H9 (cell line): ENCODE results near the gene PRKCA. TPM values are rescaled to one million over a fixed set of nuclear protein-coding genes. Genes with fewer than 3 reads are reported as not detected.

Experiments
- DNase-seq: peaks from one replicate; pipeline ENCODE4 v3.0.0-alpha.2; 2017
- H2AFZ ChIP-seq: one replicate; pipeline ENCODE4 v1.6.1; 2013; ENCODE audit warnings: mild to moderate bottlenecking, low read length, control low read depth, moderate library complexity
- H2AK5ac ChIP-seq: 2 replicates; pipeline ENCODE4 v1.6.1; 2013; ENCODE audit warnings: low read length, control low read depth, mixed read lengths; ENCODE audit not compliant: insufficient read length
- H2BK120ac ChIP-seq: one replicate; pipeline ENCODE4 v1.6.1; 2013; ENCODE audit warnings: low read depth, mild to moderate bottlenecking, low read length, control low read depth, inconsistent platforms; ENCODE audit not compliant: poor library complexity, severe bottlenecking
- H2BK12ac ChIP-seq: 2 replicates; pipeline ENCODE4 v1.6.1; 2013; ENCODE audit warnings: low read length, control low read depth, mixed read lengths, low read depth; ENCODE audit not compliant: insufficient read length
- H2BK15ac ChIP-seq: 2 replicates; pipeline ENCODE4 v1.6.1; 2013; ENCODE audit warnings: low read depth, low read length, control low read depth
- H2BK20ac ChIP-seq: one replicate; pipeline ENCODE4 v1.6.1; 2013; ENCODE audit warnings: low read depth, mild to moderate bottlenecking, low read length, control low read depth, inconsistent platforms; ENCODE audit not compliant: poor library complexity, severe bottlenecking
- H2BK5ac ChIP-seq: 2 replicates; pipeline ENCODE4 v1.6.1; 2013; ENCODE audit warnings: low read length, control low read depth, mixed read lengths; ENCODE audit not compliant: insufficient read length
- H3K14ac ChIP-seq: 2 replicates; pipeline ENCODE4 v1.6.1; 2013; ENCODE audit warnings: low read length, control low read depth; ENCODE audit not compliant: insufficient read depth
- H3K18ac ChIP-seq: 2 replicates; pipeline ENCODE4 v1.6.1; 2013; ENCODE audit warnings: low read depth, mild to moderate bottlenecking, mixed read lengths, low read length, control low read depth; ENCODE audit not compliant: insufficient read length
- H3K23ac ChIP-seq: 2 replicates; pipeline ENCODE4 v1.6.1; 2013; ENCODE audit warnings: low read length, control low read depth, mixed read lengths, low read depth; ENCODE audit not compliant: insufficient read length
- H3K23me2 ChIP-seq: 2 replicates; pipeline ENCODE4 v1.6.1; 2013; ENCODE audit warnings: low read depth, mild to moderate bottlenecking, mixed read lengths, low read length, control low read depth; ENCODE audit not compliant: insufficient read length, poor library complexity, severe bottlenecking
- H3K27ac ChIP-seq: 2 replicates; pipeline ENCODE4 v1.5.1; 2013; ENCODE audit warnings: low read length, control low read depth, mixed read lengths, low read depth; ENCODE audit not compliant: insufficient read length
- H3K27me3 ChIP-seq: 2 replicates; pipeline ENCODE4 v1.6.1; 2013; ENCODE audit warnings: low read length, control low read depth, inconsistent platforms; ENCODE audit not compliant: insufficient read depth
- H3K4ac ChIP-seq: 2 replicates; pipeline ENCODE4 v1.6.1; 2013; ENCODE audit warnings: low read depth, mild to moderate bottlenecking, control low read depth, inconsistent platforms, low read length, moderate library complexity
- H3K4me1 ChIP-seq: 2 replicates; pipeline ENCODE4 v1.6.1; 2013; ENCODE audit warnings: low read length, control low read depth, inconsistent platforms; ENCODE audit not compliant: insufficient read depth
- H3K4me2 ChIP-seq: 2 replicates; pipeline ENCODE4 v1.6.1; 2013; ENCODE audit warnings: low read length, control low read depth, mixed read lengths; ENCODE audit not compliant: insufficient read length, insufficient read depth
- H3K56ac ChIP-seq: 2 replicates; pipeline ENCODE4 v1.6.1; 2013; ENCODE audit warnings: low read depth, mild to moderate bottlenecking, mixed read lengths, low read length, control low read depth; ENCODE audit not compliant: insufficient read length
- H3K79me1 ChIP-seq: 2 replicates; pipeline ENCODE4 v1.6.1; 2013; ENCODE audit warnings: low read depth, mild to moderate bottlenecking, moderate library complexity, low read length, control low read depth, inconsistent platforms; ENCODE audit not compliant: insufficient read depth, poor library complexity, severe bottlenecking
- H3K79me2 ChIP-seq: 2 replicates; pipeline ENCODE4 v1.6.1; 2013; ENCODE audit warnings: low read length, control low read depth, inconsistent platforms; ENCODE audit not compliant: insufficient read depth
- H3K9ac ChIP-seq: 2 replicates; pipeline ENCODE4 v1.6.1; 2013; ENCODE audit warnings: low read length, control low read depth, mixed read lengths; ENCODE audit not compliant: insufficient read length; ENCODE audit errors: extremely low read depth
- H3K9me3 ChIP-seq: one replicate; pipeline ENCODE4 v1.6.1; 2013; ENCODE audit warnings: low read depth, low read length, inconsistent platforms; ENCODE audit not compliant: control insufficient read depth
- H3T11ph ChIP-seq: one replicate; pipeline ENCODE4 v1.6.1; 2013; ENCODE audit warnings: mild to moderate bottlenecking, low read length, control low read depth, inconsistent platforms
- H4K20me1 ChIP-seq: one replicate; pipeline ENCODE4 v1.6.1; 2013; ENCODE audit not compliant: control insufficient read depth, insufficient read length, insufficient read depth
- H4K5ac ChIP-seq: 2 replicates; pipeline ENCODE4 v1.6.1; 2013; ENCODE audit warnings: low read depth, mild to moderate bottlenecking, mixed read lengths, low read length, control low read depth; ENCODE audit not compliant: insufficient read length
- H4K8ac ChIP-seq: replicated peaks from 2 replicates; pipeline ENCODE4 v1.6.1; 2013; ENCODE audit warnings: low read length, control low read depth, mixed read lengths, low read depth; ENCODE audit not compliant: insufficient read length
- H4K91ac ChIP-seq: 2 replicates; pipeline ENCODE4 v1.6.1; 2013; ENCODE audit warnings: low read depth, mild to moderate bottlenecking, moderate library complexity, mixed read lengths, low read length, control low read depth; ENCODE audit not compliant: insufficient read length
- H3K27ac Mint-ChIP-seq, 3 experiments: 2 replicates in 2 of 3; 3 replicates in 1 of 3; pipeline ENCODE4 v1.8.0; 2020 to 2021; ENCODE audit warnings: mixed read lengths in 3 of 3, mild to moderate bottlenecking in 1 of 3, moderate library complexity in 1 of 3
- H3K27me3 Mint-ChIP-seq: 2 replicates; pipeline ENCODE4 v1.8.0; 2021; ENCODE audit warnings: low read depth, mild to moderate bottlenecking, moderate library complexity, mixed read lengths
- H3K36me3 Mint-ChIP-seq, 3 experiments: 2 replicates in 2 of 3; 3 replicates in 1 of 3; pipeline ENCODE4 v1.8.0; 2020 to 2021; ENCODE audit warnings: low read depth in 3 of 3, mixed read lengths in 3 of 3; ENCODE audit not compliant: insufficient read depth in 1 of 3
- H3K4me1 Mint-ChIP-seq, 2 experiments: 2 replicates each; pipeline ENCODE4 v1.8.0; 2020; ENCODE audit warnings: mixed read lengths in 2 of 2
- H3K4me3 Mint-ChIP-seq, 2 experiments: 2 replicates in 1 of 2; 3 replicates in 1 of 2; pipeline ENCODE4 v1.8.0; 2020 to 2021; ENCODE audit warnings: mild to moderate bottlenecking in 2 of 2, mixed read lengths in 2 of 2, moderate library complexity in 1 of 2
- H3K9me3 Mint-ChIP-seq, 2 experiments: 2 replicates in 1 of 2; 3 replicates in 1 of 2; pipeline ENCODE4 v1.8.0; 2020; ENCODE audit warnings: mild to moderate bottlenecking in 2 of 2, mixed read lengths in 2 of 2, moderate library complexity in 1 of 2
- CTCF ChIP-seq: fragments of 200-600 bp; sonication (generic); conservative IDR thresholded peaks from 3 replicates; pipeline ENCODE4 v1.8.0; 2021; ENCODE audit warnings: antibody characterized with exemption, mild to moderate bottlenecking
- WGBS: extraction: QIAGEN DNeasy Blood & Tissue Kit; methylation state at CpG from one replicate; pipeline ENCODE4 v1.1.7; 2013; ENCODE audit warnings: missing lambda C conversion rate, low lambda C conversion rate, mixed read lengths; ENCODE audit not compliant: insufficient read length; ENCODE audit errors: extremely low coverage; 5-methylcytosine and 5-hydroxymethylcytosine counted together
- total RNA-seq: library from RNA; stranded (reverse); gene quantifications from 2 replicates; pipeline ENCODE4 v1.2.1, GENCODE V29; 2021

Gene PRKCA
- total RNA-seq, 1 experiment from 2014 or later, result 10.5 TPM

- no peak overlapping the region for H4K91ac ChIP-seq
- H3T11ph ChIP-seq, result no peak overlapping the region
- H3K23me2 ChIP-seq, result no peaks in the 10 kb centered on the region
- no peak overlapping the region for H3K23ac ChIP-seq
- no peak overlapping the region for H2BK15ac ChIP-seq
- H3K4me1 ChIP-seq, result no peaks in the 10 kb centered on the region
- H3K56ac ChIP-seq, result no peak overlapping the region
- no peaks in the 10 kb centered on the region for H3K79me1 ChIP-seq
- no peak for TF ChIP-seq CTCF
- WGBS, result no CpG with 5 or more reads among the region's 2 CpGs
- no peak overlapping the region for H3K4ac ChIP-seq
- no peak overlapping the region for H2BK12ac ChIP-seq
- H3K4me3 Mint-ChIP-seq, result no peak overlapping the region
- H2BK20ac ChIP-seq, result no peak overlapping the region
- H4K20me1 ChIP-seq, result no peaks in the 10 kb centered on the region
- no peak overlapping the region for H4K5ac ChIP-seq
- H2BK5ac ChIP-seq, result no peak overlapping the region
- DNase-seq, result no peak
- H3K79me2 ChIP-seq, result no peaks in the 10 kb centered on the region
- H3K9ac ChIP-seq, result no peak overlapping the region
- H2AK5ac ChIP-seq, result no peak overlapping the region
- no peak overlapping the region for H3K14ac ChIP-seq
- no peaks in the 10 kb centered on the region for H3K27me3 ChIP-seq
- no peak overlapping the region for H4K8ac ChIP-seq
- H3K4me2 ChIP-seq, result no peak overlapping the region
- no peak overlapping the region for H3K27ac Mint-ChIP-seq
- no peak overlapping the region for H3K27ac ChIP-seq
- H3K9me3 ChIP-seq, result no peaks in the 10 kb centered on the region
- no peak overlapping the region for H2BK120ac ChIP-seq
- H3K18ac ChIP-seq, result no peak overlapping the region
- H3K27me3 Mint-ChIP-seq, result no peaks in the 10 kb centered on the region
- peaks cover 0 to 5% (median 0%) of the 10 kb centered on the region in 3 experiments; a peak in 2 of 7 replicates for H3K36me3 Mint-ChIP-seq
- no peak overlapping the region for H2AFZ ChIP-seq
- 0 out of 4 replicates have a peak, but pooled peaks cover 0 to 4% of the 10 kb centered on the region in 2 experiments for H3K4me1 Mint-ChIP-seq
- no peaks in the 10 kb centered on the region for H3K9me3 Mint-ChIP-seq
Measured at GRCh38 chr17:66330646-66331037, 28.2 kb downstream of the PRKCA start.
